ENCODE results near the gene SMTNL1.

Gene SMTNL1

GRCh38 chr11:57536947-57537619 lies at the start of gene SMTNL1:
SMTNL1 (plus strand) TSS chr11:57537595; CDS start chr11:57542643, 5,048 bp downstream.
- no peak for DNase-seq (ENCODE audit: low read depth)

GRCh38 chr11:57487920-57488659 lies 49.3 kb upstream of the SMTNL1 start:
- DNase-seq (ENCODE audit: low read depth): no peak

- DNase-seq (ENCODE audit: low read depth): no peak
Measured at GRCh38 chr11:57490456-57491248, 46.7 kb upstream of the SMTNL1 start.

GRCh38 chr11:57491371-57492061 lies 45.9 kb upstream of the SMTNL1 start:
- DNase-seq (ENCODE audit: low read depth): peak; percentile 16

GRCh38 chr11:57493507-57494503 lies 43.6 kb upstream of the SMTNL1 start:
- peak; percentile 55 for DNase-seq (ENCODE audit: low read depth)

- no peak for DNase-seq (ENCODE audit: low read depth)
Measured at GRCh38 chr11:57496109-57496820, 41.1 kb upstream of the SMTNL1 start.

GRCh38 chr11:57497303-57498247 lies 39.8 kb upstream of the SMTNL1 start:
- no peak for DNase-seq (ENCODE audit: low read depth)

- no peak for DNase-seq (ENCODE audit: low read depth)
Measured at GRCh38 chr11:57498540-57498939, 38.9 kb upstream of the SMTNL1 start.

- no peak for DNase-seq (ENCODE audit: low read depth)
Measured at GRCh38 chr11:57499413-57499982, 37.9 kb upstream of the SMTNL1 start.

- no peak for DNase-seq (ENCODE audit: low read depth)
Measured at GRCh38 chr11:57499983-57500461, 37.4 kb upstream of the SMTNL1 start.

- no peak for DNase-seq (ENCODE audit: low read depth)
Measured at GRCh38 chr11:57500515-57500914, 36.9 kb upstream of the SMTNL1 start.

GRCh38 chr11:57500926-57501325 lies 36.5 kb upstream of the SMTNL1 start:
- no peak for DNase-seq (ENCODE audit: low read depth)

- DNase-seq (ENCODE audit: low read depth): no peak
Measured at GRCh38 chr11:57501953-57502352, 35.4 kb upstream of the SMTNL1 start.

GRCh38 chr11:57502376-57502775 lies 35.0 kb upstream of the SMTNL1 start:
- no peak for DNase-seq (ENCODE audit: low read depth)

GRCh38 chr11:57502870-57503269 lies 34.5 kb upstream of the SMTNL1 start:
- no peak for DNase-seq (ENCODE audit: low read depth)

- no peak for DNase-seq (ENCODE audit: low read depth)
Measured at GRCh38 chr11:57504511-57504910, 32.9 kb upstream of the SMTNL1 start.

GRCh38 chr11:57506522-57506921 lies 30.9 kb upstream of the SMTNL1 start:
- DNase-seq (ENCODE audit: low read depth): no peak

GRCh38 chr11:57508341-57509170 lies 28.8 kb upstream of the SMTNL1 start:
- no peak for DNase-seq (ENCODE audit: low read depth)

All from activated T-helper 1 cell treated with Interleukin-2 at 50 U/mL for 16 hours (primary cell).